GM12865 (cell line): ENCODE data around the gene IBSP.

ENCODE experiments used
- DNase-seq: peaks from one replicate; pipeline ENCODE4 v3.0.0; 2010; ENCODE audit warnings: low read depth
- H3K4me3 ChIP-seq: 2 replicates; pipeline ENCODE4 v1.5.1; 2011; ENCODE audit warnings: mild to moderate bottlenecking, low read depth, low read length, control low read depth
- CTCF ChIP-seq: IDR thresholded peaks from 2 replicates; pipeline ENCODE4 v1.5.1; 2011; ENCODE audit warnings: low read length, control low read depth, low read depth, inconsistent platforms; ENCODE audit not compliant: insufficient read depth; ENCODE audit errors: missing control alignments

The IBSP gene

GRCh38 chr4:87853891-87854290, 54.5 kb downstream of the IBSP start:
- no peak for DNase-seq
- H3K4me3 ChIP-seq, result no peak overlapping the region
- TF ChIP-seq CTCF, result no peak

- no peak for DNase-seq
- no peak for TF ChIP-seq CTCF
- H3K4me3 ChIP-seq, result no peak overlapping the region
Observed at GRCh38 chr4:87855559-87855958, 56.2 kb downstream of the IBSP start.

GRCh38 chr4:87856816-87857215, 57.5 kb downstream of the IBSP start:
- TF ChIP-seq CTCF, result no peak
- H3K4me3 ChIP-seq, result no peak overlapping the region
- no peak for DNase-seq

- no peak for TF ChIP-seq CTCF
- H3K4me3 ChIP-seq, result no peak overlapping the region
- no peak for DNase-seq
Observed at GRCh38 chr4:87857789-87858188, 58.4 kb downstream of the IBSP start.
